SK-N-MC (cell line): ENCODE results near the gene ZNF880.

ENCODE experiments used
- EZH2 ChIP-seq: fragments of 200-600 bp; sonication (generic); IDR thresholded peaks from one replicate; pipeline ENCODE4 v1.6.1; 2017; ENCODE audit warnings: antibody characterized with exemption
- FOXP2 ChIP-seq: optimal IDR thresholded peaks from 2 replicates; pipeline ENCODE3; 2011; ENCODE audit warnings: mild to moderate bottlenecking, moderate library complexity; ENCODE audit not compliant: insufficient read depth; ENCODE audit errors: extremely low read length, control extremely low read depth
- POLR2AphosphoS5 ChIP-seq: IDR thresholded peaks from 2 replicates; pipeline ENCODE4 v1.6.1; 2012; ENCODE audit warnings: mild to moderate bottlenecking, low read depth, low read length, borderline replicate concordance

- TF ChIP-seq EZH2: no peak
- TF ChIP-seq POLR2AphosphoS5: no peak
- TF ChIP-seq FOXP2: no peak
These were observed 38.0 kb upstream of the ZNF880 start for GRCh38 chr19:52331757-52332156.
